GM19023 (cell line): ENCODE measurements around the gene CARD19.
A peak's percentile ranks its signal among the peaks of the same experiment; 100 is the strongest.
"Not testable (repeated sequence)": the region's sequence is repeated elsewhere in the genome, so short reads cannot be mapped to it uniquely, and the experiment has no call there.

Experiments
- ATAC-seq: cut with Tn5 transposase; IDR thresholded peaks from one replicate; pipeline ENCODE4 v1.9.1; 2021; ENCODE audit warnings: mild to moderate bottlenecking, moderate library complexity; ENCODE audit not compliant: unreplicated experiment

Gene CARD19

GRCh38 chr9:93129691-93130500 is 33.9 kb downstream of the CARD19 start:
- no peak for ATAC-seq

GRCh38 chr9:93130861-93131481 is 35.0 kb downstream of the CARD19 start:
- ATAC-seq: no peak

GRCh38 chr9:93131599-93132286 is 35.7 kb downstream of the CARD19 start:
- no peak for ATAC-seq

GRCh38 chr9:93132287-93132927 is 36.4 kb downstream of the CARD19 start:
- no peak for ATAC-seq

- ATAC-seq: no peak
Measured at GRCh38 chr9:93132946-93133680, 37.1 kb downstream of the CARD19 start.

- peak; percentile 47 for ATAC-seq
Measured at GRCh38 chr9:93133681-93134014, 37.6 kb downstream of the CARD19 start.

- ATAC-seq: peak; percentile 84
Measured at GRCh38 chr9:93134015-93134739, 38.2 kb downstream of the CARD19 start, which contains the start of gene NINJ1. Gene NINJ1, minus strand, starts transcription at chr9:93134251. Its CDS starts 34 bp downstream, at chr9:93134217.

GRCh38 chr9:93134740-93135444 is 38.9 kb downstream of the CARD19 start:
- no peak for ATAC-seq

GRCh38 chr9:93136011-93136440 is 40.0 kb downstream of the CARD19 start:
- no peak for ATAC-seq

GRCh38 chr9:93137362-93137761 is 41.3 kb downstream of the CARD19 start:
- no peak for ATAC-seq

GRCh38 chr9:93138171-93138764 is 42.3 kb downstream of the CARD19 start:
- ATAC-seq: no peak

GRCh38 chr9:93139365-93140182 is 43.6 kb downstream of the CARD19 start:
- no peak for ATAC-seq

- no peak for ATAC-seq
Measured at GRCh38 chr9:93141771-93142483, 45.9 kb downstream of the CARD19 start.

- no peak for ATAC-seq
Measured at GRCh38 chr9:93143830-93144530, 48.0 kb downstream of the CARD19 start.

GRCh38 chr9:93146696-93147095 is 50.7 kb downstream of the CARD19 start:
- ATAC-seq: not testable (repeated sequence)

- no peak for ATAC-seq
Measured at GRCh38 chr9:93147632-93148031, 51.6 kb downstream of the CARD19 start.

- no peak for ATAC-seq
Measured at GRCh38 chr9:93148721-93149120, 52.7 kb downstream of the CARD19 start.
